Astrocyte (in vitro differentiated cells and primary cell): ENCODE data around the gene TSTD2. TPM values are rescaled to one million over a fixed set of nuclear protein-coding genes. Genes with fewer than 3 reads are reported as not detected.

Experiments
- DNase-seq: peaks from one replicate; pipeline ENCODE4 v3.0.0-alpha.2; 2010; ENCODE audit warnings: low read depth
- FAIRE-seq: peaks from 2 replicates; lab custom pipeline; 2011; peaks lifted over from hg19 to GRCh38; lab: Jason Lieb, UNC
- H2AFZ ChIP-seq: 2 replicates; pipeline ENCODE4 v1.6.0; 2012; ENCODE audit warnings: low read depth, low read length, inconsistent platforms
- H3K27ac ChIP-seq: 2 replicates; pipeline ENCODE4 v1.5.1; 2011; ENCODE audit warnings: low read depth, low read length, inconsistent platforms
- H3K27me3 ChIP-seq: 2 replicates; pipeline ENCODE4 v1.6.0; 2011; ENCODE audit warnings: low read length, inconsistent platforms; ENCODE audit not compliant: insufficient read depth
- H3K36me3 ChIP-seq: 2 replicates; pipeline ENCODE4 v1.5.1; 2011; ENCODE audit warnings: low read length, inconsistent platforms; ENCODE audit not compliant: insufficient read depth
- H3K4me1 ChIP-seq: 2 replicates; pipeline ENCODE4 v1.5.1; 2011; ENCODE audit warnings: low read length, inconsistent platforms; ENCODE audit not compliant: insufficient read depth
- H3K4me2 ChIP-seq: 2 replicates; pipeline ENCODE4 v1.6.0; 2012; ENCODE audit warnings: low read length, inconsistent platforms
- H3K4me3 ChIP-seq: 2 replicates; pipeline ENCODE4 v1.5.1; 2011; ENCODE audit warnings: low read depth, mild to moderate bottlenecking, low read length, inconsistent platforms; ENCODE audit not compliant: insufficient read depth
- H3K79me2 ChIP-seq: 2 replicates; pipeline ENCODE4 v1.6.0; 2012; ENCODE audit warnings: mild to moderate bottlenecking, low read length, inconsistent platforms; ENCODE audit not compliant: insufficient read depth
- H3K9ac ChIP-seq: 2 replicates; pipeline ENCODE4 v1.6.0; 2012; ENCODE audit warnings: mild to moderate bottlenecking, low read length, inconsistent platforms
- H3K9me3 ChIP-seq: 2 replicates; pipeline ENCODE4 v1.5.1; 2012; ENCODE audit warnings: low read depth, mild to moderate bottlenecking, low read length, inconsistent platforms; ENCODE audit not compliant: insufficient read depth
- H4K20me1 ChIP-seq: 2 replicates; pipeline ENCODE4 v1.6.0; 2012; ENCODE audit warnings: low read length, inconsistent platforms; ENCODE audit not compliant: insufficient read depth
- H3K27ac Mint-ChIP-seq: one replicate; pipeline ENCODE4 v1.8.0; 2021; ENCODE audit warnings: mild to moderate bottlenecking, mixed read lengths; ENCODE audit not compliant: unreplicated experiment
- H3K27me3 Mint-ChIP-seq: one replicate; pipeline ENCODE4 v1.8.0; 2021; ENCODE audit warnings: low read depth, mixed read lengths; ENCODE audit not compliant: unreplicated experiment
- H3K36me3 Mint-ChIP-seq: one replicate; pipeline ENCODE4 v1.8.0; 2021; ENCODE audit warnings: low read depth, mixed read lengths; ENCODE audit not compliant: unreplicated experiment
- H3K4me1 Mint-ChIP-seq: one replicate; pipeline ENCODE4 v1.8.0; 2021; ENCODE audit warnings: low read depth, mixed read lengths; ENCODE audit not compliant: unreplicated experiment
- H3K4me3 Mint-ChIP-seq: one replicate; pipeline ENCODE4 v1.8.0; 2021; ENCODE audit warnings: mild to moderate bottlenecking, moderate library complexity, mixed read lengths; ENCODE audit not compliant: unreplicated experiment
- H3K9me3 Mint-ChIP-seq: one replicate; pipeline ENCODE4 v1.8.0; 2021; ENCODE audit warnings: mild to moderate bottlenecking, mixed read lengths; ENCODE audit not compliant: unreplicated experiment
- EZH2 ChIP-seq: IDR thresholded peaks from 2 replicates; pipeline ENCODE4 v1.6.1; 2012; ENCODE audit warnings: mild to moderate bottlenecking, low read length, inconsistent platforms; ENCODE audit not compliant: insufficient read depth
- total RNA-seq: library from RNA; stranded (reverse); gene quantifications from 2 replicates; pipeline ENCODE4 v1.2.1, GENCODE V29; 2021
- TF ChIP-seq, protein P1 (sequence below): IDR thresholded peaks from 2 replicates; pipeline ENCODE4 v1.5.1; 2011; ENCODE audit warnings: low read depth, mild to moderate bottlenecking, inconsistent platforms, low read length, moderate library complexity; ENCODE audit not compliant: insufficient read depth

TSTD2 gene
- total RNA-seq, 1 donor from 2014 or later = 19.4 TPM

DNA sequence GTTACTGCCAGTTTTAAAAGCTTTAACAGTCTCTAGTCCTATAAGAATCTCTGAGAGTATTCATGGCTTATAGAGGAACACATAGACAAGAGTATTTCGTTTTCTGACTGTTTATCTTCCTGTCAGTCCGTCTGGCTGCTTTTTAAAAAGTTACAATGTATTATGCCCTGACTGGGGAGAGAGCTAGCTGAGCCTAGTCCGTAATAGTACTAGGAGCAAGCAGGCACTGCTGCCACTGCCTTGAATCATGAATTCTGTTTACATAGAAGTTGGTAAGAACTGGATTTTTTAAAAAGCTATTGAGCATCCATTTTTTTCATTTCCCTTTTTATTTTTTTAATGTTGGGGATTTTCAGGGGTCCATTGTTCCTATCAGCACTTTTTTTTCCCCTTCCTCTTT lies 37.4 kb upstream of the TSTD2 start:
- H3K4me3 ChIP-seq = no peak overlapping the region
- H3K9me3 ChIP-seq = no peaks in the 10 kb centered on the region
- H2AFZ ChIP-seq = no peak overlapping the region
- TF ChIP-seq EZH2 = no peak
- TF ChIP-seq, protein P1, sequence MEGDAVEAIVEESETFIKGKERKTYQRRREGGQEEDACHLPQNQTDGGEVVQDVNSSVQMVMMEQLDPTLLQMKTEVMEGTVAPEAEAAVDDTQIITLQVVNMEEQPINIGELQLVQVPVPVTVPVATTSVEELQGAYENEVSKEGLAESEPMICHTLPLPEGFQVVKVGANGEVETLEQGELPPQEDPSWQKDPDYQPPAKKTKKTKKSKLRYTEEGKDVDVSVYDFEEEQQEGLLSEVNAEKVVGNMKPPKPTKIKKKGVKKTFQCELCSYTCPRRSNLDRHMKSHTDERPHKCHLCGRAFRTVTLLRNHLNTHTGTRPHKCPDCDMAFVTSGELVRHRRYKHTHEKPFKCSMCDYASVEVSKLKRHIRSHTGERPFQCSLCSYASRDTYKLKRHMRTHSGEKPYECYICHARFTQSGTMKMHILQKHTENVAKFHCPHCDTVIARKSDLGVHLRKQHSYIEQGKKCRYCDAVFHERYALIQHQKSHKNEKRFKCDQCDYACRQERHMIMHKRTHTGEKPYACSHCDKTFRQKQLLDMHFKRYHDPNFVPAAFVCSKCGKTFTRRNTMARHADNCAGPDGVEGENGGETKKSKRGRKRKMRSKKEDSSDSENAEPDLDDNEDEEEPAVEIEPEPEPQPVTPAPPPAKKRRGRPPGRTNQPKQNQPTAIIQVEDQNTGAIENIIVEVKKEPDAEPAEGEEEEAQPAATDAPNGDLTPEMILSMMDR = no peak
- peaks cover 84% of the 10 kb centered on the region for H3K36me3 ChIP-seq
- H3K4me1 Mint-ChIP-seq = no peaks in the 10 kb centered on the region
- no peaks in the 10 kb centered on the region for H3K27me3 Mint-ChIP-seq
- no peak overlapping the region for H3K9ac ChIP-seq
- FAIRE-seq = no peak
- H3K4me3 Mint-ChIP-seq = no peak overlapping the region
- peaks cover 2% of the 10 kb centered on the region for H3K36me3 Mint-ChIP-seq
- no peaks in the 10 kb centered on the region for H3K9me3 Mint-ChIP-seq
- H3K27me3 ChIP-seq = no peaks in the 10 kb centered on the region
- no peak overlapping the region for H3K27ac ChIP-seq
- no peaks in the 10 kb centered on the region for H3K4me1 ChIP-seq
- H3K4me2 ChIP-seq = no peak overlapping the region
- H4K20me1 ChIP-seq = peaks cover 4% of the 10 kb centered on the region
- no peak overlapping the region for H3K27ac Mint-ChIP-seq
- no peak for DNase-seq
- H3K79me2 ChIP-seq = no peaks in the 10 kb centered on the region

DNA sequence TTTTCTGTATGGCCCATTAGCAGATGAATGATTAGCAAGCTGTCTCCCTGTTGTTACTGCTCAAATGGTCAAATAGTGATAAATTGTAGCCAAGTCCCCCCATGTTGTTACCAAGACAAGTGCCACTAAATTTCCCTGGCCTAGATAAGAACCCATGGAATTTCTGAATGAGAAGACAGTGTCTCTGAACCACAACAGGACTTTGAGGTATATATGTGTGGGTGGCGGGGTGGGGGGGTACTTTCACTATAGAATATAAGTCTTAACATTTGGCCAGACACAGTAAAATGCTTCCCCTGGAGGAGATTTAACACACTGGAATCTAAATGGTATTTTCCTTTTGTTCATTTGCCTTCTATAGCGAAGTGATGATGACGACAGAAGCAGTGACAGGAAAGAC lies 35.3 kb upstream of the TSTD2 start:
- Histone ChIP-seq H3K9ac (no peak overlapping the region), H3K79me2 (no peaks in the 10 kb centered on the region), H3K27ac (no peak overlapping the region), H3K4me3 (no peak overlapping the region), H3K4me2 (no peak overlapping the region), H3K27me3 (no peaks in the 10 kb centered on the region), H3K9me3 (no peaks in the 10 kb centered on the region), H3K36me3 (peaks cover 79% of the 10 kb centered on the region), H4K20me1 (peaks cover 4% of the 10 kb centered on the region), H3K4me1 (no peaks in the 10 kb centered on the region), H2AFZ (no peak overlapping the region)
- Mint-ChIP-seq H3K27me3 (no peaks in the 10 kb centered on the region), H3K4me3 (no peak overlapping the region), H3K27ac (no peak overlapping the region), H3K36me3 (peaks cover 3% of the 10 kb centered on the region), H3K9me3 (no peaks in the 10 kb centered on the region), H3K4me1 (no peaks in the 10 kb centered on the region)
- TF ChIP-seq EZH2 = no peak
- TF ChIP-seq, protein P1 = no peak
- no peak for FAIRE-seq
- DNase-seq = no peak

DNA sequence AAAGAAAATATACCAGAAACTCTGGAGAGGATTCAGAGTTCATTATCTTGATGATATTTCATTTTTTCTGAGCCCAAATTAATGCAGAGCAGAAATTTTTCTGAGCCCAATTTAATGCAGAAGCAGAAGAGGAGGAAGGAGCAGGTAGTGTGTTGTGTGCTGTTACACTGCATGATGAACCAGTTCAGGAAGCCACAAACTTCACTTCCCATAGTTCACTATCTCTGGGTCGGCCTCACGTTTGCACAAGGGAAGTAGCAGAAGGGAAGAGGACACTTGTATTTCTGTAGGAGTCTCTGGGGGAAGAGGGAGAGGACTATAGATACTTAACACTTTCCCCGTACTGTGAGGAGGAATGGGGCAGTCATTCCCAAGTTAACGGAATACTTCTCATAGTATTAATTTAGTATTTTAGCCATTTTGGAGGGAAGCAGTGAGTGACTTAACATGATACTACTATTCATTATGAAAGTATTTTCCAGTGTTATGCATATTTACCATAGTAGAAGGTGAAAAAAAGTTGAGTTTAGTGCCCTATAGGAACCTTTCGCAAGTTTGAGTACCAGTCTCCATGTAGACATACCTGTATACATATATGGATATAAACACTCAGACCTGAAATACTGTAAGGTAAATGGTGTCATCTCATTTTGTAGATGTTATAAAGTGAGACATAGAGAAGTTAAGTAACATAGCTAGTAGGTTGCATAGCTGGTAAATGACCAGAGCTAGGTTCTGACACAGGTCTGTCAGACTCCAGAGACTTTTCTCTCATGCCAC lies 33.9 kb upstream of the TSTD2 start:
- no peaks in the 10 kb centered on the region for H3K79me2 ChIP-seq
- Mint-ChIP-seq H3K4me1 (no peaks in the 10 kb centered on the region), H3K9me3 (no peaks in the 10 kb centered on the region), H3K4me3 (no peak overlapping the region), H3K36me3 (peaks cover 5% of the 10 kb centered on the region), H3K27ac (no peak overlapping the region), H3K27me3 (no peaks in the 10 kb centered on the region)
- no peaks in the 10 kb centered on the region for H3K27me3 ChIP-seq
- no peak overlapping the region for H3K9ac ChIP-seq
- DNase-seq (no peak), FAIRE-seq (no peak)
- no peak for TF ChIP-seq EZH2
- TF ChIP-seq, protein P1 = no peak
- H3K4me3 ChIP-seq = no peak overlapping the region
- H3K36me3 ChIP-seq = peaks cover 73% of the 10 kb centered on the region
- H3K4me1 ChIP-seq = no peaks in the 10 kb centered on the region
- H3K9me3 ChIP-seq = no peaks in the 10 kb centered on the region
- no peak overlapping the region for H3K27ac ChIP-seq
- H2AFZ ChIP-seq = no peak overlapping the region
- H4K20me1 ChIP-seq = peaks cover 4% of the 10 kb centered on the region
- no peak overlapping the region for H3K4me2 ChIP-seq
